GM12864 (cell line): Measurements from ENCODE around the gene METTL23.
"Not testable (repeated sequence)": the region's sequence is repeated elsewhere in the genome, so short reads cannot be mapped to it uniquely, and the experiment has no call there.

Source experiments
- DNase-seq: peaks from one replicate; pipeline ENCODE4 v3.0.0-alpha.2; 2011; ENCODE audit warnings: low read depth
- H3K4me3 ChIP-seq: 2 replicates; pipeline ENCODE4 v1.5.1; 2011; ENCODE audit warnings: mild to moderate bottlenecking, low read depth, low read length, control low read depth
- TF ChIP-seq, protein P1 (sequence below): IDR thresholded peaks from 2 replicates; pipeline ENCODE4 v1.5.1; 2011; ENCODE audit warnings: low read depth, mild to moderate bottlenecking, moderate library complexity, low read length, control low read depth, inconsistent platforms; ENCODE audit errors: missing control alignments

METTL23 gene

GRCh38 chr17:76716839-76717215 lies 9.8 kb upstream of the METTL23 start:
- TF ChIP-seq, protein P1, sequence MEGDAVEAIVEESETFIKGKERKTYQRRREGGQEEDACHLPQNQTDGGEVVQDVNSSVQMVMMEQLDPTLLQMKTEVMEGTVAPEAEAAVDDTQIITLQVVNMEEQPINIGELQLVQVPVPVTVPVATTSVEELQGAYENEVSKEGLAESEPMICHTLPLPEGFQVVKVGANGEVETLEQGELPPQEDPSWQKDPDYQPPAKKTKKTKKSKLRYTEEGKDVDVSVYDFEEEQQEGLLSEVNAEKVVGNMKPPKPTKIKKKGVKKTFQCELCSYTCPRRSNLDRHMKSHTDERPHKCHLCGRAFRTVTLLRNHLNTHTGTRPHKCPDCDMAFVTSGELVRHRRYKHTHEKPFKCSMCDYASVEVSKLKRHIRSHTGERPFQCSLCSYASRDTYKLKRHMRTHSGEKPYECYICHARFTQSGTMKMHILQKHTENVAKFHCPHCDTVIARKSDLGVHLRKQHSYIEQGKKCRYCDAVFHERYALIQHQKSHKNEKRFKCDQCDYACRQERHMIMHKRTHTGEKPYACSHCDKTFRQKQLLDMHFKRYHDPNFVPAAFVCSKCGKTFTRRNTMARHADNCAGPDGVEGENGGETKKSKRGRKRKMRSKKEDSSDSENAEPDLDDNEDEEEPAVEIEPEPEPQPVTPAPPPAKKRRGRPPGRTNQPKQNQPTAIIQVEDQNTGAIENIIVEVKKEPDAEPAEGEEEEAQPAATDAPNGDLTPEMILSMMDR: no peak
- no peak overlapping the region for H3K4me3 ChIP-seq
- no peak for DNase-seq

GRCh38 chr17:76718516-76718915 lies 8.1 kb upstream of the METTL23 start:
- no peak for DNase-seq
- H3K4me3 ChIP-seq: no peak overlapping the region
- TF ChIP-seq, protein P1: no peak

DNA sequence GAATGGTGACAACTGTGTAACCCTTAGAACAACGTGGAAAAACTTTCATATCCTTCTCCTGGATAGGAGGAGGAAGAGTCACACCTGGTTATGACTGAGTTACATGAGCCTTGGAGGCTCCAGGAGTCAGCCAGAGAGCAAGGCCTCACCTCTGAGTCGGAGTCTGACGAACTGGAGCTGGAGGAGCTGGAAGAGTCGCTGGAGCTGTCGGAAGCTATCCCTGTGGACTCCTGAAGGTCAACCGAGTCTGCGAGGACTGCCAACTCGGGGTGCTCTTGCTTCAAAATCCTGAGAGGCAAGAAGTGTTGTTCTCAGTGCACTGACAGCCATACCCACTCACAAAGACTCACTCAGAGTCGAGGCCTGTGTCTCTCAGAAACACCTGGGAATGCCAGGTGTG lies 6.4 kb upstream of the METTL23 start:
- no peak overlapping the region for H3K4me3 ChIP-seq
- TF ChIP-seq, protein P1: no peak
- no peak for DNase-seq

DNA sequence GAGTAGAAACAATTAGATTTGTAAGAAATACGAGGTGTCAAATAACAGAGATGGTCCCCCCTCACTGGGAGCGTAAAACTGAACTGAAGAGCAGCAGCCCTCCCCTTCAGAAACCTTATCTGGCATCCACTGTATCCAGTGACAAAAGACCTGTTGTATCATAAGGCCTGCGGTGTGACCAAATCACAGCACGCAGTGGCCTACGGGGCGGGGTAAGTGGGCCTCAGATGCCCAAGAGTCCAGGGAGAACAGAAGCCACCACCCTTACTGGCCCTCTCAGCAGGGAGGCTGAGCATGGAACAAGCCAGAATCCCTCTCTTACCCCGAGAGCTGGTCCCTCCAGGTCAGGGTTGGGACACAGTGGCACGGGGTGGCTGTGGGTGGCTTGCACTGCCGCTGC lies 5.7 kb upstream of the METTL23 start:
- H3K4me3 ChIP-seq: no peak overlapping the region
- TF ChIP-seq, protein P1: no peak
- DNase-seq: no peak

GRCh38 chr17:76721463-76721862 lies 5.2 kb upstream of the METTL23 start:
- no peak overlapping the region for H3K4me3 ChIP-seq
- DNase-seq: no peak
- TF ChIP-seq, protein P1: no peak

GRCh38 chr17:76722279-76722678 lies 4.4 kb upstream of the METTL23 start:
- H3K4me3 ChIP-seq: no peak overlapping the region
- DNase-seq: no peak
- TF ChIP-seq, protein P1: no peak

GRCh38 chr17:76722977-76723376 lies 3.7 kb upstream of the METTL23 start:
- DNase-seq, H3K4me3 ChIP-seq: not testable (repeated sequence)

- TF ChIP-seq, protein P1: no peak
- H3K4me3 ChIP-seq: no peak overlapping the region
Measured at GRCh38 chr17:76723812-76724211, 2.8 kb upstream of the METTL23 start.

More at GRCh38 chr17:76723812-76724211, 2.8 kb upstream of the METTL23 start:
- DNase-seq: no peak
